ENCODE data around the gene ATP8A1.

Gene ATP8A1

DNA sequence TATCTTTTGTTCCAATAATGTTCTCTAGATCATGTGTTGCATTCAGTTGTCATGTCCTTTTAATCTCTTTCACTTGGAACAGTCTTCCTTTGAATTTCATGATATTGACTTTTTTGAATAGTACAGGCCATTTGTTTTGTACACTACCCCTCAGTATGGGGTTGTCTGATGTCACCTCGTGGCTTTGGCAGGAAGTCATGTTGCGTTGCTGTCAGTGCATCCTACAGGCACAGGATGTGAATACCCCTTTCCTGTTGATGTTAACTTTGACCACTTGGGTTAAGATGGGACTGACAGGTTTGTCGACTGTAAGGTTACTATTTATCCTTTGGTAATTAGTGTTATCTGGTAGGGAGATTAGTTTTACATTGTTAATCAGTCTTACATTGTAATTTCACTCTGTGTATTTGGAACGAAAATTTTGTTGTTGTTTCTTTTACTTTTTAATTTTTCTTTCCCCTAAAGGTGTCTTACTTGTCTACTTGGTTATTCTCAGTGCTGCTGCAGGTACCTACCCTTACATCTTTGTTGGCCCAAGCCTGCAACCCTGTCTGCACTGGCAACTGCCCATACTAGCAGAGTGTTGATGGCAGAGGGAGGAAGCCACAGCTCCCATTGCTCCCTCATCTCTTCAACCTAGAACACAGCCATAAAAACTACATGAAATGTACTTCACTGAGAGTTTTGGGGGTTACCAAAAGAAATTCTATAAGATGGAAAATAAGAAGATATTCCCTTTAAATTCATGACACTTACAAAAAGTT is 14.7 kb upstream of the ATP8A1 start:
- H3K4me3 ChIP-seq (ENCODE audit: low read depth, low read length): no peak overlapping the region
- TF ChIP-seq MYC (IDR thresholded peaks at IDR 0.05; ENCODE audit: low read depth, low read length) (no peak), POLR2A (IDR thresholded peaks at IDR 0.05; ENCODE audit: extremely low read depth, insufficient read length) (no peak)
- TF ChIP-seq, protein P1, sequence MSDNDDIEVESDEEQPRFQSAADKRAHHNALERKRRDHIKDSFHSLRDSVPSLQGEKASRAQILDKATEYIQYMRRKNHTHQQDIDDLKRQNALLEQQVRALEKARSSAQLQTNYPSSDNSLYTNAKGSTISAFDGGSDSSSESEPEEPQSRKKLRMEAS (IDR thresholded peaks at IDR 0.05; ENCODE audit: low read depth, low read length): no peak
- TF ChIP-seq, protein P2, sequence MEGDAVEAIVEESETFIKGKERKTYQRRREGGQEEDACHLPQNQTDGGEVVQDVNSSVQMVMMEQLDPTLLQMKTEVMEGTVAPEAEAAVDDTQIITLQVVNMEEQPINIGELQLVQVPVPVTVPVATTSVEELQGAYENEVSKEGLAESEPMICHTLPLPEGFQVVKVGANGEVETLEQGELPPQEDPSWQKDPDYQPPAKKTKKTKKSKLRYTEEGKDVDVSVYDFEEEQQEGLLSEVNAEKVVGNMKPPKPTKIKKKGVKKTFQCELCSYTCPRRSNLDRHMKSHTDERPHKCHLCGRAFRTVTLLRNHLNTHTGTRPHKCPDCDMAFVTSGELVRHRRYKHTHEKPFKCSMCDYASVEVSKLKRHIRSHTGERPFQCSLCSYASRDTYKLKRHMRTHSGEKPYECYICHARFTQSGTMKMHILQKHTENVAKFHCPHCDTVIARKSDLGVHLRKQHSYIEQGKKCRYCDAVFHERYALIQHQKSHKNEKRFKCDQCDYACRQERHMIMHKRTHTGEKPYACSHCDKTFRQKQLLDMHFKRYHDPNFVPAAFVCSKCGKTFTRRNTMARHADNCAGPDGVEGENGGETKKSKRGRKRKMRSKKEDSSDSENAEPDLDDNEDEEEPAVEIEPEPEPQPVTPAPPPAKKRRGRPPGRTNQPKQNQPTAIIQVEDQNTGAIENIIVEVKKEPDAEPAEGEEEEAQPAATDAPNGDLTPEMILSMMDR (IDR thresholded peaks at IDR 0.05; ENCODE audit: low read depth, low read length): no peak
- DNase-seq (ENCODE audit: low read depth): peak; percentile 32

DNA sequence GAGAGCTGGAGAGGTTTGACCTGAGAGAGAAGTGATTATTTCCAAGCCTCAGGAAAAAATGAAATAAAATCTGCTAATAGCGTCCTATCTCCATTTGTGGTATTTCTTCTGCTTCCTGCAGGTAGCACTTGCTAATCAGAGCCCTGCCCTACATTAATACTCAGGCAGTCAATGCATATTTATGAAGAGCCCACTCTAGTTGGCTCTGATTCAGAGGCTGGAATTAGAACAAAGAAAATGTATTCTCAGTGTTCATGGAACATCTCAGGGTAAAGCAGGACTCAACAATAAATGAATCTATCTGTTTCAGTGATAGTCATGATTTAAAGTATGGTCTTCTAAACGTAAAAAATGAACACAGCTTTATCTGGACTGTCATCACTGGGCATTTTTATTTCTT is 1.4 kb upstream of the ATP8A1 start:
- TF ChIP-seq, protein P1 (IDR thresholded peaks at IDR 0.05; ENCODE audit: low read depth, low read length): no peak
- no peak for TF ChIP-seq MYC (IDR thresholded peaks at IDR 0.05; ENCODE audit: low read depth, low read length)
- TF ChIP-seq POLR2A (IDR thresholded peaks at IDR 0.05; ENCODE audit: extremely low read depth, insufficient read length): no peak
- TF ChIP-seq, protein P2 (IDR thresholded peaks at IDR 0.05; ENCODE audit: low read depth, low read length): no peak
- no peak for DNase-seq (ENCODE audit: low read depth)
- no peak overlapping the region for H3K4me3 ChIP-seq (ENCODE audit: low read depth, low read length)

DNA sequence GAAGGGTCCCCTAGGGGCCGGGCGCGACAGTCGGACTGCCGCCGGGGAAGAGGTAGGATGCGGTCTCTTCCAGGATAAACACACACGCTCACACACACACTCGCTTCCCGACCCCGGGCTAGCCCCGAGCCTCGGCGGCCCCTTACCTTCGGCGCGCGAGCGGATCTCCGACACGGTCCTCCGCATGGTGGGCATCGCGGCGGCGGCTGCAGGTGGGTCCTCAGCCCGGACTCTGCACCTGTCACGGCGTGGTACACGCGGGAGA is 294 bp downstream of the ATP8A1 start:
- no peak for TF ChIP-seq POLR2A (IDR thresholded peaks at IDR 0.05; ENCODE audit: extremely low read depth, insufficient read length)
- no peak for TF ChIP-seq MYC (IDR thresholded peaks at IDR 0.05; ENCODE audit: low read depth, low read length)
- TF ChIP-seq, protein P1 (IDR thresholded peaks at IDR 0.05; ENCODE audit: low read depth, low read length): no peak
- DNase-seq (ENCODE audit: low read depth): no peak
- H3K4me3 ChIP-seq (ENCODE audit: low read depth, low read length): peak overlapping the region; percentile 67

DNA sequence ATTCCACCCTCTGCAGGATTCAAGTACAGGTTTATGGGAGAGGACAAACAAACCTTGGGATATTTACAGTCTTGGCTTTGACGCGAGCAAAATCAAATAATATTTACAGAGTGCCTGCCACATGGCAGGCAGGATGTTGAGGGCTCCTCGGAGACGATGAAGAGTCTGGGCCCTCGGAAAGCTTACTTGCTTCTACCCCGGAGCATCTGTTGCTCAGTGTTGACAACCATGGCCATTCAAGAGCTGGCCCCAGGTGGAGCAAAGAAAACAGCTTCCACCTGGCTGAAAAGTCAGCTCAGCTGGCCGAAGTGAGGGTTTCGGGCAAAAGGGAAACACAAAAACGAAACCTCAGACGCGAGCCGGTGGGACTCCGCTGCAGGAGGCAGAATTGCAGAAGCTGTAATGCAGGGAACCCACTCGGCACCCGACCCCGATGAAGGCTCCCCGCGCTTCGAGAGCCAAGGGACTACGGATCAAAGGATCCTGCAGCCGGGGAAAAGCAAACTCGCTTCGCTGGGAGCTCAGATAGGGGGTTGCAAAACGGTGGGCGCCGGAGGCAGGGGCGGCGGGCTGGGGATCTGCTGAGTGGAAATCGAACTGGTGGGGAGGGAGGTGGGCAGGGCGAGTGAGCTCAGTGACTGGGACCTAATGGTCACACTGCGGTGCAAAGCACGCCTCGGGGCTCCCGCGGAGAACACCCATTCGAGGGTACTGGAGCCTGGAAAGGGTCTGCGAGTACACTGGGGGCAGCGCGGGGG is 805 bp downstream of the ATP8A1 start:
- peak overlapping the region; percentile 67 for H3K4me3 ChIP-seq (ENCODE audit: low read depth, low read length)
- DNase-seq (ENCODE audit: low read depth): peak; percentile 72
- TF ChIP-seq POLR2A (IDR thresholded peaks at IDR 0.05; ENCODE audit: extremely low read depth, insufficient read length): no peak
- TF ChIP-seq MYC (IDR thresholded peaks at IDR 0.05; ENCODE audit: low read depth, low read length): no peak
- TF ChIP-seq, protein P1 (IDR thresholded peaks at IDR 0.05; ENCODE audit: low read depth, low read length): peak; percentile 25; the same call in 1 of the 2 replicates
- TF ChIP-seq, protein P2 (IDR thresholded peaks at IDR 0.05; ENCODE audit: low read depth, low read length): no peak

DNA sequence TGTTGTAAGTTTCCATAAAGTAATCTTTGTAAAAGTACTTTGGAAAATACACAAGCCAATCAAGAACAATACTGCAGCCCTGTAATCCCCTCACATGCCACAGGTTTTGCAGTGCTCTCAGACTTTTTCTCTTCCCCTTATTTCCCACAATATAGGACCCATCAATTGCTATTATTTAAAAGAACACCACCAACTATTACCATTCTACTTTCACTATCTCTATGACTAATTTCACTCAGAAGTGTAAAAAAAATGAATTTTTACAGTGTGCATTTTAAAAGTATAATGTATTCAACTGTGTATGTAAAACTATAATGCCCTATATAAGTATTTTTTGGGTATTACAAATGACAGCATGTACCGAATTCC is 1.7 kb downstream of the ATP8A1 start:
- H3K4me3 ChIP-seq (ENCODE audit: low read depth, low read length): peak overlapping the region; percentile 67

More for the DNA sequence above, 1.7 kb downstream of the ATP8A1 start:
- TF ChIP-seq, protein P2 (IDR thresholded peaks at IDR 0.05; ENCODE audit: low read depth, low read length): no peak
- TF ChIP-seq, protein P1 (IDR thresholded peaks at IDR 0.05; ENCODE audit: low read depth, low read length): no peak
- TF ChIP-seq POLR2A (IDR thresholded peaks at IDR 0.05; ENCODE audit: extremely low read depth, insufficient read length) (no peak), MYC (IDR thresholded peaks at IDR 0.05; ENCODE audit: low read depth, low read length) (no peak)
- DNase-seq (ENCODE audit: low read depth): peak; percentile 21

All from NB4 (cell line).